ENCODE data around the gene SAMD1. TPM values are rescaled to one million over a fixed set of nuclear protein-coding genes. Genes with fewer than 3 reads are reported as not detected.

Gene SAMD1
- total RNA-seq, 1 experiment from 2014 or later = 108 TPM

DNA sequence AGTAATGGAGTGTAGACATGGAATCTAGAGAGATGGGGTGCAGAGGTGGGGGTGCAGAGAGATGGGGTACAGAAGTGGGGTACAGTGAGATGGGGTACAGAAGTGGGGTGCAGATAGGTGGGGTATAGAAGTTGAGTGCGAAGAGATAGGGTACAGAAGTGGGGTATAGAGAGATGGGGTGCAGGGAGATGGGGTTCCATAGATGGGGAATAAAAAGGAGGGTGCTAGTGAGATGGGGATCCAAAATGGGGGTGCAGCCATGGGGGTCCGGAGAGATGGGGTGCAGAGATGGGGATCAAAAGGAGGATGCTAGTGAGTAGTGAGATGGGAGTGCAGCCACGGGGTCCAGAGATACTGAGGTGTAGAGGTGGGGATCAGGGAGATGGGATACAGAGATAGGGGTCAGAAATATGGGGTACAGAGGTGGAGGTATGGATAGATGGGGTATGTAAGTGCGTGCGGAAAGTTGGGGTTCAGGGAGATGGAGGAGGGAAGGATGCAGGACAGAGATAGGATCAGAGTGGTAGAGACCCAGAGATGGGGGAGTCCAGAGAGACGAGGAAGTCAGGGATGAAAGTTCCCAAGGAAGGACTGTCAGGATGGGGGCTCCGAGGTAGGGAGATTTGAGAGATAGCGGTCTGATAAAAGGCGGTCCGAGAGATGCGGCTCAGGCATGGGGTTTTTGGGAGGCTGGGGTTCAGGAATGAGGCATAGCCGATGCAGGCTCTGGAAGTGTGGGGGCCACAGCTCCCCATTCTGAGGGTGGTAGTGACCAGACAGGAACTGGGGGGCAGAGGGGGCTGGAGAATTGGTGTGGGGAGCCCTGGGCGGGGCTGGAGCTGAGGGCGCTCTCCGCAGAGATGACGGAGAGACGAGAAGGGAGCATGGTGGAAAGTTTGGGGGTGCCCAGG, 32.1 kb downstream of the SAMD1 start:
- TF ChIP-seq, protein P1, sequence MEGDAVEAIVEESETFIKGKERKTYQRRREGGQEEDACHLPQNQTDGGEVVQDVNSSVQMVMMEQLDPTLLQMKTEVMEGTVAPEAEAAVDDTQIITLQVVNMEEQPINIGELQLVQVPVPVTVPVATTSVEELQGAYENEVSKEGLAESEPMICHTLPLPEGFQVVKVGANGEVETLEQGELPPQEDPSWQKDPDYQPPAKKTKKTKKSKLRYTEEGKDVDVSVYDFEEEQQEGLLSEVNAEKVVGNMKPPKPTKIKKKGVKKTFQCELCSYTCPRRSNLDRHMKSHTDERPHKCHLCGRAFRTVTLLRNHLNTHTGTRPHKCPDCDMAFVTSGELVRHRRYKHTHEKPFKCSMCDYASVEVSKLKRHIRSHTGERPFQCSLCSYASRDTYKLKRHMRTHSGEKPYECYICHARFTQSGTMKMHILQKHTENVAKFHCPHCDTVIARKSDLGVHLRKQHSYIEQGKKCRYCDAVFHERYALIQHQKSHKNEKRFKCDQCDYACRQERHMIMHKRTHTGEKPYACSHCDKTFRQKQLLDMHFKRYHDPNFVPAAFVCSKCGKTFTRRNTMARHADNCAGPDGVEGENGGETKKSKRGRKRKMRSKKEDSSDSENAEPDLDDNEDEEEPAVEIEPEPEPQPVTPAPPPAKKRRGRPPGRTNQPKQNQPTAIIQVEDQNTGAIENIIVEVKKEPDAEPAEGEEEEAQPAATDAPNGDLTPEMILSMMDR (conservative IDR thresholded peaks at IDR 0.05) = no peak
- no peak overlapping the region for H3K14ac ChIP-seq (ENCODE audit: insufficient read depth, low read length)
- peaks cover 6% of the 10 kb centered on the region for H3K23me2 ChIP-seq (ENCODE audit: insufficient read length, low read depth, low read length, poor library complexity, severe bottlenecking)
- no peak overlapping the region for H3K9ac ChIP-seq (ENCODE audit: extremely low read depth, insufficient read length, low read length)
- no peaks in the 10 kb centered on the region; the same call in 1 of the 2 replicates for H3K4me1 ChIP-seq (ENCODE audit: insufficient read depth, low read length)
- no peaks in the 10 kb centered on the region for H3K79me1 ChIP-seq (ENCODE audit: insufficient read depth, low read depth, low read length, poor library complexity, severe bottlenecking)
- H4K5ac ChIP-seq (ENCODE audit: insufficient read length, low read depth, low read length) = no peak overlapping the region
- 100% methylated on average over 1 of the region's 17 CpGs for WGBS (ENCODE audit: extremely low coverage, insufficient read length, low lambda C conversion rate)
- no peak overlapping the region for H3K56ac ChIP-seq (ENCODE audit: insufficient read length, low read depth, low read length)
- H4K20me1 ChIP-seq (ENCODE audit: control insufficient read depth, insufficient read depth, insufficient read length) = no peaks in the 10 kb centered on the region
- no peak overlapping the region for H2BK120ac ChIP-seq (ENCODE audit: low read depth, low read length, poor library complexity, severe bottlenecking)
- H3K4me3 Mint-ChIP-seq = peak overlapping the region; percentile 69 to 93
- no peak overlapping the region for H3K27ac ChIP-seq (ENCODE audit: insufficient read length, low read depth, low read length)
- H4K8ac ChIP-seq (replicated peaks; ENCODE audit: insufficient read length, low read depth, low read length) = no peak overlapping the region
- no peak overlapping the region for H2BK15ac ChIP-seq (ENCODE audit: low read depth, low read length)
- H3K79me2 ChIP-seq (ENCODE audit: insufficient read depth, low read length) = no peaks in the 10 kb centered on the region
- no peak overlapping the region for H2BK5ac ChIP-seq (ENCODE audit: insufficient read length, low read length)
- peaks cover 9 to 23% of the 10 kb centered on the region in 2 experiments for H3K4me1 Mint-ChIP-seq
- no peak overlapping the region for H3K23ac ChIP-seq (ENCODE audit: insufficient read length, low read depth, low read length)
- H2BK12ac ChIP-seq (ENCODE audit: insufficient read length, low read depth, low read length) = no peak overlapping the region
- H3K27ac Mint-ChIP-seq = no peak overlapping the region
- no peak for DNase-seq
- no peaks in the 10 kb centered on the region for H3K9me3 ChIP-seq (ENCODE audit: control insufficient read depth, low read depth, low read length)
- H3K27me3 Mint-ChIP-seq (ENCODE audit: low read depth) = peaks cover 46% of the 10 kb centered on the region
- H3K4me2 ChIP-seq (ENCODE audit: insufficient read depth, insufficient read length, low read length) = peak overlapping the region; percentile 38
- no peak overlapping the region for H3K4ac ChIP-seq (ENCODE audit: low read depth, low read length)
- no peak overlapping the region for H2AFZ ChIP-seq (ENCODE audit: low read length)
- no peak overlapping the region for H2BK20ac ChIP-seq (ENCODE audit: low read depth, low read length, poor library complexity, severe bottlenecking)
- H4K91ac ChIP-seq (ENCODE audit: insufficient read length, low read depth, low read length) = no peak overlapping the region
- H3K18ac ChIP-seq (ENCODE audit: insufficient read length, low read depth, low read length) = no peak overlapping the region
- H3K27me3 ChIP-seq (ENCODE audit: insufficient read depth, low read length) = peaks cover 8% of the 10 kb centered on the region
- H3K9me3 Mint-ChIP-seq = no peaks in the 10 kb centered on the region; a peak in 2 of 5 replicates
- H3K36me3 Mint-ChIP-seq (ENCODE audit: insufficient read depth in 1 of 3, low read depth in 3 of 3) = peaks cover 0 to 4% (median 2%) of the 10 kb centered on the region in 3 experiments; a peak in 3 of 7 replicates
- no peak overlapping the region for H3T11ph ChIP-seq (ENCODE audit: low read length)
- no peak overlapping the region for H2AK5ac ChIP-seq (ENCODE audit: insufficient read length, low read length)
